Measurements from ENCODE around the gene CLDN2.

Gene CLDN2

DNA sequence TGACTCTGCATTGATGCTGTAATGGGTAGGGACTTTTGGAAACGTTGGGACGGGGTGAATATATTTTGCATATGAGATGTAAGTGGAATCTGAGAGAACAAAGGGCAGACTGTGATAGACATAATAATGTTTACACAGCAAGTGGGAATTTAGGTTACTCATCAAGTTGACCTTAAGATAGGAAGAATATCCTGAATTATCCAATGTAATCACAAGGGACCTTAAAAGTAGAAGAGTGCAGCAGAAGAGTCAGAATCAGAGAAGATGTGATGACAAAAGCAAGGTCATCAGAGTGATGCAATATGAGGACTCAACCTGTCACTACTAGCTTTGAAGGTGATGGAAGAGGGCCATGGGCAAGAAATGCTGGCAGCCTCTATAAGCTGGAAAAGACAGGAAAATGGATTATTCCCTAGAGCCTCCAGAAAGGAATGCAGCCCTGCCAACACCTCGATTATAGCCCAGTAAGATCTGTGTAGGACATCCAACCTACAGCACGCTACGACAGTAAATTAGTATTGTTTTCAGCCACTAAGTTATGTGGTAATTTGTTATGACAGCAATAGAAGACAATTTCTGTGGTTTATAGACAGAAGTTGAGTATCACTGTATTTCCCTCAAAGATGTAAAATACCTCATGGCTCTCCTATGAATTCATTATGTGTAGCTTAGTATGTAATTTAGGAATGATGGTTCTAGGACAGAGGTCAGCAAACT lies 53.4 kb downstream of the CLDN2 start:
- H3K4me1 Mint-ChIP-seq, result no peaks in the 10 kb centered on the region
- ATAC-seq (peak; percentile 55), DNase-seq (no peak)
- peaks cover 0 to 9% of the 10 kb centered on the region in 2 donors for H3K9me3 Mint-ChIP-seq
- no peaks in the 10 kb centered on the region for H3K27me3 Mint-ChIP-seq
- peak overlapping the region in 1 of 2 donors; percentile 55 for H3K27ac Mint-ChIP-seq
- no peak overlapping the region for H3K4me3 Mint-ChIP-seq

GRCh38 chrX:106976416-106976815 lies 56.2 kb downstream of the CLDN2 start:
- Mint-ChIP-seq H3K27me3 (no peaks in the 10 kb centered on the region), H3K4me1 (no peaks in the 10 kb centered on the region), H3K27ac (no peak overlapping the region), H3K4me3 (no peak overlapping the region), H3K9me3 (no peaks in the 10 kb centered on the region)
- no peak for ATAC-seq
- no peak for DNase-seq

Measured in stimulated activated naive CD8-positive, alpha-beta T cell treated with anti-CD3 and anti-CD28 coated beads, Interleukin-15, amount 100 ng/mL, for 72 hours (primary cell).